ENCODE data around the gene MYOCOS.

GRCh38 chr1:171641076-171641864, 19.2 kb downstream of the MYOCOS start:
- TF ChIP-seq CTCF (conservative IDR thresholded peaks at IDR 0.05 in 1 of 2, IDR thresholded peaks at IDR 0.05 in 1 of 2; ENCODE audit: low read depth in 1 of 2, low read length in 2 of 2) (no peak), EZH2 (IDR thresholded peaks at IDR 0.05; ENCODE audit: low read length, missing control alignments) (no peak)
